ENCODE measurements around the gene GCH1. TPM values are rescaled to one million over a fixed set of nuclear protein-coding genes. Genes with fewer than 3 reads are reported as not detected.

GCH1 gene
- total RNA-seq, 1 experiment from 2014 or later, result 9.2 TPM

DNA sequence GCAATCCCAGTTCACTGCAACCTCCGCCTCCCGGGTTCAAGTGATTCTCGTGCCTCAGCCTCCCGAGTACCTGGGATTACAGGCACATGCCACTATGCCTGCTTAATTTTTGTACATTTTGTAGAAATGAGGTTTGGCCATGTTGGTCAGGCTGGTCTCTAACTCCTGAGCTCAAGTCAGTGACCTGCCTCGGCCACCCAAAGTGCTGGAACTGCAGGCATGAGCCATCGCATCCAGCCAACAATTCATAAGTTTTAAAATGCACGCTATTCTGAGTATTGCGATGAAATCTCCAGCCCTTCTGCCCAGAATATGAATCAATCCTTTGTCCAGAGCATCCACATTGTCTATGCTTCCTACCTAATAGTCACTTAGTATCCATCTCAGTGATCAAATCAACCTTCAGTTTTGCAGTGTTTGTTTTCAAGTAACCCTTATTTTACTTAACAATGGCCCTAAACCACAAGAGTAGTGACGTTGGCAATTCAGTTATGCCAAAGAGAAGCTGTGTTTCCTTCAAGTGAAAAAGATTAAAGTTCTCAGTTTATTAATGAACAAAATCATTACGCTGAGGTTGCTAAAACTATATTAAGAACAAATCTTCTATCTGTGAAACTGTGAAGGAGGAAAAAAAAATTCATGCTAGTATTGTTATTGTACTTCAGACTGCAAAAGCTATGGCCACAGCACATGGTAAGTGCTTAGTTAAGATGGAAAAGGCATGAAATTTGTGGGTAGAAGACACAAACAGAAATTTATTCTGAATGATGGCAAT, 11.0 kb downstream of the GCH1 start:
- Mint-ChIP-seq H3K4me3 (no peak overlapping the region), H3K4me1 (peaks cover 12% of the 10 kb centered on the region), H3K9me3 (no peaks in the 10 kb centered on the region), H3K36me3 (no peaks in the 10 kb centered on the region), H3K27me3 (ENCODE audit: low read depth) (no peaks in the 10 kb centered on the region), H3K27ac (no peak overlapping the region)
- no peak for DNase-seq (ENCODE audit: low spot score)
- ATAC-seq, result no peak
- ChIA-PET POLR2A (no interaction called here), CTCF (interaction anchor here (0.6 to 1.2 kb wide), 3 partner anchors 11 to 323 kb away, joined by 3 read pairs; partner anchors contain the start of gene GCH1)
- no peak for TF ChIP-seq MXD4 (CRISPR knock-in tag; IDR thresholded peaks at IDR 0.05; ENCODE audit: borderline replicate concordance)
- no peak for TF ChIP-seq RELA (CRISPR knock-in tag; IDR thresholded peaks at IDR 0.05; ENCODE audit: borderline replicate concordance)
- no peak for TF ChIP-seq CREB1 (CRISPR knock-in tag; IDR thresholded peaks at IDR 0.05)
- TF ChIP-seq, protein P1, sequence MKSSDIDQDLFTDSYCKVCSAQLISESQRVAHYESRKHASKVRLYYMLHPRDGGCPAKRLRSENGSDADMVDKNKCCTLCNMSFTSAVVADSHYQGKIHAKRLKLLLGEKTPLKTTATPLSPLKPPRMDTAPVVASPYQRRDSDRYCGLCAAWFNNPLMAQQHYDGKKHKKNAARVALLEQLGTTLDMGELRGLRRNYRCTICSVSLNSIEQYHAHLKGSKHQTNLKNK (CRISPR knock-in tag; IDR thresholded peaks at IDR 0.05), result no peak
- no peak for TF ChIP-seq ZNF317 (CRISPR knock-in tag; IDR thresholded peaks at IDR 0.05; ENCODE audit: borderline replicate concordance, low read depth)
- TF ChIP-seq ETV6 (CRISPR knock-in tag; IDR thresholded peaks at IDR 0.05), result no peak
- TF ChIP-seq, protein P2, sequence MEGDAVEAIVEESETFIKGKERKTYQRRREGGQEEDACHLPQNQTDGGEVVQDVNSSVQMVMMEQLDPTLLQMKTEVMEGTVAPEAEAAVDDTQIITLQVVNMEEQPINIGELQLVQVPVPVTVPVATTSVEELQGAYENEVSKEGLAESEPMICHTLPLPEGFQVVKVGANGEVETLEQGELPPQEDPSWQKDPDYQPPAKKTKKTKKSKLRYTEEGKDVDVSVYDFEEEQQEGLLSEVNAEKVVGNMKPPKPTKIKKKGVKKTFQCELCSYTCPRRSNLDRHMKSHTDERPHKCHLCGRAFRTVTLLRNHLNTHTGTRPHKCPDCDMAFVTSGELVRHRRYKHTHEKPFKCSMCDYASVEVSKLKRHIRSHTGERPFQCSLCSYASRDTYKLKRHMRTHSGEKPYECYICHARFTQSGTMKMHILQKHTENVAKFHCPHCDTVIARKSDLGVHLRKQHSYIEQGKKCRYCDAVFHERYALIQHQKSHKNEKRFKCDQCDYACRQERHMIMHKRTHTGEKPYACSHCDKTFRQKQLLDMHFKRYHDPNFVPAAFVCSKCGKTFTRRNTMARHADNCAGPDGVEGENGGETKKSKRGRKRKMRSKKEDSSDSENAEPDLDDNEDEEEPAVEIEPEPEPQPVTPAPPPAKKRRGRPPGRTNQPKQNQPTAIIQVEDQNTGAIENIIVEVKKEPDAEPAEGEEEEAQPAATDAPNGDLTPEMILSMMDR (IDR thresholded peaks at IDR 0.05), result no peak
- TF ChIP-seq, protein P3, sequence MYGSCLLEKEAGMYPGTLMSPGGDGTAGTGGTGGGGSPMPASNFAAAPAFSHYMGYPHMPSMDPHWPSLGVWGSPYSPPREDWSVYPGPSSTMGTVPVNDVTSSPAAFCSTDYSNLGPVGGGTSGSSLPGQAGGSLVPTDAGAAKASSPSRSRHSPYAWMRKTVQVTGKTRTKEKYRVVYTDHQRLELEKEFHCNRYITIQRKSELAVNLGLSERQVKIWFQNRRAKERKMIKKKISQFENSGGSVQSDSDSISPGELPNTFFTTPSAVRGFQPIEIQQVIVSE (CRISPR knock-in tag; IDR thresholded peaks at IDR 0.05; ENCODE audit: borderline replicate concordance), result no peak
- no peak for TF ChIP-seq SOX15 (CRISPR knock-in tag; IDR thresholded peaks at IDR 0.05)

DNA sequence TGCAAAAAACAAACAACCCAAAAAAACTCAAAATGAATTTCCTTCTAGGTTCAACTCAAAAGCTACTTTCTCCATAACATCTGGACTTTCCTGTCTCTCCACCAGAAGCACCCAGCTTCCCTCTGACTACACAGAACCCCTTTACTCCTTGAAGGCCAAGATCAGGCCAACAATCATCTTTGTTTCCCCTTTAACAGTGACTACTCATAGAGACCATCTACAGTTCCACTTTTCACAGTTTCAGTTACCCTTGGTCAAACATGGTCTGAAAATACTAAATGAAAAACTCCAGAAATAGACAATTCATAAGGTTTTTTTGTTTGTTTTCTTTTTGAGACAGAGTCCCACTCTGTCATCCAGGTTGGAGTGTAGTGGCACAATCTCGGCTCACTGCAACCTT, 11.8 kb downstream of the GCH1 start:
- peak overlapping the region; percentile 16; the same call in 1 of the 2 replicates for H3K27ac Mint-ChIP-seq
- H3K9me3 Mint-ChIP-seq, result no peaks in the 10 kb centered on the region
- H3K27me3 Mint-ChIP-seq (ENCODE audit: low read depth), result no peaks in the 10 kb centered on the region
- no peaks in the 10 kb centered on the region for H3K36me3 Mint-ChIP-seq
- no peak overlapping the region for H3K4me3 Mint-ChIP-seq
- POLR2A ChIA-PET, result no interaction called here
- no peak for DNase-seq (ENCODE audit: low spot score)
- no peak for ATAC-seq
- CTCF ChIA-PET, result interaction anchor here (0.7 kb wide), 1 partner anchor 112 kb away, joined by 3 read pairs; no protein-coding TSS in a partner anchor
- H3K4me1 Mint-ChIP-seq, result peaks cover 12% of the 10 kb centered on the region
- TF ChIP-seq, protein P4, sequence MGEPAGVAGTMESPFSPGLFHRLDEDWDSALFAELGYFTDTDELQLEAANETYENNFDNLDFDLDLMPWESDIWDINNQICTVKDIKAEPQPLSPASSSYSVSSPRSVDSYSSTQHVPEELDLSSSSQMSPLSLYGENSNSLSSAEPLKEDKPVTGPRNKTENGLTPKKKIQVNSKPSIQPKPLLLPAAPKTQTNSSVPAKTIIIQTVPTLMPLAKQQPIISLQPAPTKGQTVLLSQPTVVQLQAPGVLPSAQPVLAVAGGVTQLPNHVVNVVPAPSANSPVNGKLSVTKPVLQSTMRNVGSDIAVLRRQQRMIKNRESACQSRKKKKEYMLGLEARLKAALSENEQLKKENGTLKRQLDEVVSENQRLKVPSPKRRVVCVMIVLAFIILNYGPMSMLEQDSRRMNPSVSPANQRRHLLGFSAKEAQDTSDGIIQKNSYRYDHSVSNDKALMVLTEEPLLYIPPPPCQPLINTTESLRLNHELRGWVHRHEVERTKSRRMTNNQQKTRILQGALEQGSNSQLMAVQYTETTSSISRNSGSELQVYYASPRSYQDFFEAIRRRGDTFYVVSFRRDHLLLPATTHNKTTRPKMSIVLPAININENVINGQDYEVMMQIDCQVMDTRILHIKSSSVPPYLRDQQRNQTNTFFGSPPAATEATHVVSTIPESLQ (CRISPR knock-in tag; IDR thresholded peaks at IDR 0.05), result no peak
- TF ChIP-seq, protein P5, sequence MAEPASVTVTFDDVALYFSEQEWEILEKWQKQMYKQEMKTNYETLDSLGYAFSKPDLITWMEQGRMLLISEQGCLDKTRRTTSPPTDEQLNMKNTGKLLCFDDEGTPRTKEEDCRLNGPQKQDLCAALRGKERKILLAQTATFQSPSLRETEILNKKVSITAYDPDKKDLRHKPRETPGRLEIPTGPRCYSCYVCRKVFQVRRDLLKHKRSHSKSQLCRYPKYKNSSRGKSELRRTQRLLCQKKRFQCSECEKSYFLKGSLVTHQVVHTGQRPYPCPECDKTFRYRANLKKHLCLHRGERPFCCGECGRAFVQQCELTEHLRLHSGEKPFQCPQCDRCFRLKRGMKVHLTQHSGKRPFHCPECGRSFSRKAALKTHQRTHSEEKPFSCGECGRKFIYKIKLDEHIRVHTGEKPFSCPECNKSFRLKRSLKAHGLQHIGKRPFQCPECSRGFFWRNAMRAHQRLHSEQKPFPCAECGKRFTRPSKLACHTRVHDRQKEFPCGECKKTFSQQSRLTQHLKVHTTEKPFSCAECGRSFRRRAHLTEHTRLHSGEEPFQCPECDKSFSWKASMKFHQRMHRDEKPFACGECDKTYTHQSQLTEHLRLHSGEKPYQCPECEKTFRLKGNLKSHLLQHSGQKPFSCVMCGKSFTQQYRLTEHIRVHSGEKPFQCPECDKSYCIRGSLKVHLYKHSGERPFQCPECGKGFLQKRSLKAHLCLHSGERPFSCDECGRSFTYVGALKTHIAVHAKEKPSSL (CRISPR knock-in tag; conservative IDR thresholded peaks at IDR 0.05), result no peak
- TF ChIP-seq NR1H2 (CRISPR knock-in tag; IDR thresholded peaks at IDR 0.05) (no peak), SMAD4 (CRISPR knock-in tag; IDR thresholded peaks at IDR 0.05) (no peak), KAT7 (CRISPR knock-in tag; IDR thresholded peaks at IDR 0.05; ENCODE audit: borderline replicate concordance) (no peak), ZNF138 (CRISPR knock-in tag; conservative IDR thresholded peaks at IDR 0.05) (no peak), ZNF121 (CRISPR knock-in tag; IDR thresholded peaks at IDR 0.05) (no peak), ZBTB21 (CRISPR knock-in tag; IDR thresholded peaks at IDR 0.05; ENCODE audit: borderline replicate concordance) (no peak), RORB (CRISPR knock-in tag; IDR thresholded peaks at IDR 0.05) (no peak), ELF4 (CRISPR knock-in tag; IDR thresholded peaks at IDR 0.05; ENCODE audit: low read depth) (no peak), EMX1 (CRISPR knock-in tag; IDR thresholded peaks at IDR 0.05) (no peak)
- TF ChIP-seq, protein P6, sequence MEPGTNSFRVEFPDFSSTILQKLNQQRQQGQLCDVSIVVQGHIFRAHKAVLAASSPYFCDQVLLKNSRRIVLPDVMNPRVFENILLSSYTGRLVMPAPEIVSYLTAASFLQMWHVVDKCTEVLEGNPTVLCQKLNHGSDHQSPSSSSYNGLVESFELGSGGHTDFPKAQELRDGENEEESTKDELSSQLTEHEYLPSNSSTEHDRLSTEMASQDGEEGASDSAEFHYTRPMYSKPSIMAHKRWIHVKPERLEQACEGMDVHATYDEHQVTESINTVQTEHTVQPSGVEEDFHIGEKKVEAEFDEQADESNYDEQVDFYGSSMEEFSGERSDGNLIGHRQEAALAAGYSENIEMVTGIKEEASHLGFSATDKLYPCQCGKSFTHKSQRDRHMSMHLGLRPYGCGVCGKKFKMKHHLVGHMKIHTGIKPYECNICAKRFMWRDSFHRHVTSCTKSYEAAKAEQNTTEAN (CRISPR knock-in tag; IDR thresholded peaks at IDR 0.05), result no peak
- TF ChIP-seq, protein P7, sequence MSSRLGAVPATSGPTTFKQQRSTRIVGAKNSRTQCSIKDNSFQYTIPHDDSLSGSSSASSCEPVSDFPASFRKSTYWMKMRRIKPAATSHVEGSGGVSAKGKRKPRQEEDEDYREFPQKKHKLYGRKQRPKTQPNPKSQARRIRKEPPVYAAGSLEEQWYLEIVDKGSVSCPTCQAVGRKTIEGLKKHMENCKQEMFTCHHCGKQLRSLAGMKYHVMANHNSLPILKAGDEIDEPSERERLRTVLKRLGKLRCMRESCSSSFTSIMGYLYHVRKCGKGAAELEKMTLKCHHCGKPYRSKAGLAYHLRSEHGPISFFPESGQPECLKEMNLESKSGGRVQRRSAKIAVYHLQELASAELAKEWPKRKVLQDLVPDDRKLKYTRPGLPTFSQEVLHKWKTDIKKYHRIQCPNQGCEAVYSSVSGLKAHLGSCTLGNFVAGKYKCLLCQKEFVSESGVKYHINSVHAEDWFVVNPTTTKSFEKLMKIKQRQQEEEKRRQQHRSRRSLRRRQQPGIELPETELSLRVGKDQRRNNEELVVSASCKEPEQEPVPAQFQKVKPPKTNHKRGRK (CRISPR knock-in tag; IDR thresholded peaks at IDR 0.05; ENCODE audit: borderline replicate concordance), result no peak
- TF ChIP-seq, protein P2 (IDR thresholded peaks at IDR 0.05), result no peak
